Measurements from ENCODE around the gene KLK11.

The KLK11 gene

DNA sequence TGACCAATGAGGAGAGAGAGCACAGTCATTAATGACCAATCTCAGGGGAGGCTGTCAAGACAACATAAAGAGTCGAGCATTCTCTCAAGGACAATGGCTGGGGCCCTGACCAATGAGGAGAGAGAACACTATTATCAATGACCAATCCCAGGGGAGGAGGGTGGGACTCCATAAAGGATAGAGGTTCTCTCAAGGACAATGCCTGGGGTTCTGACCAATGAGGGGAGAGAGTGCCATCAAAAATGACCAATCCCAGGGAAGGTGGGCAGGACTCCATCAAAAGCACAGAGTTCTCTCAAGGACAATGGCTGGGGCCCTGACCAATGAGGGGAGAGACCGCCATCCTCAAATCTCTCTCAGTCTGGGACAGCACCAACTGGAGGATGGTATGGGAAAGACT, 3.3 kb upstream of the KLK11 start:
- DNase-seq (ENCODE audit: low read depth in 2 of 3, low spot score in 1 of 3), result no peak

DNA sequence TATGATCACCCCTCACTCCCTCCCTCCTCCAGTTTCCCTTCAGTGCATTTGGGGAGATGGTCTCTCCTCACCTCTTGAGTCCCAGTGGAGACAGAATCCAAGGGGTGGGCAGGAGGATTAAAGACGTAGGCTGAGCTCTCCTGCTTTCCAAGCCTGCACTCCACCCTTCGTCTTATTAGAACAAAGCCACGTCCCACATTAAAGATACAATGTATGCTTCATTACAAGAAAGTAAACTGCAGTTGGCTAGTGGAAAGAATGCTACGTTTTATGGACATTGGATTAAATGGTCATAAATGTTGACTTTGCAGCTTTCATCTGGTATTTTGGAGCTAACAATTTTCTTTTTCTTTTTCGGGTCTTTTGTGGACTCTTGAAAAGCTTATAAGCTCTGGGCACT, 1.5 kb upstream of the KLK11 start:
- DNase-seq (ENCODE audit: low read depth in 2 of 3, low spot score in 1 of 3), result no peak

DNA sequence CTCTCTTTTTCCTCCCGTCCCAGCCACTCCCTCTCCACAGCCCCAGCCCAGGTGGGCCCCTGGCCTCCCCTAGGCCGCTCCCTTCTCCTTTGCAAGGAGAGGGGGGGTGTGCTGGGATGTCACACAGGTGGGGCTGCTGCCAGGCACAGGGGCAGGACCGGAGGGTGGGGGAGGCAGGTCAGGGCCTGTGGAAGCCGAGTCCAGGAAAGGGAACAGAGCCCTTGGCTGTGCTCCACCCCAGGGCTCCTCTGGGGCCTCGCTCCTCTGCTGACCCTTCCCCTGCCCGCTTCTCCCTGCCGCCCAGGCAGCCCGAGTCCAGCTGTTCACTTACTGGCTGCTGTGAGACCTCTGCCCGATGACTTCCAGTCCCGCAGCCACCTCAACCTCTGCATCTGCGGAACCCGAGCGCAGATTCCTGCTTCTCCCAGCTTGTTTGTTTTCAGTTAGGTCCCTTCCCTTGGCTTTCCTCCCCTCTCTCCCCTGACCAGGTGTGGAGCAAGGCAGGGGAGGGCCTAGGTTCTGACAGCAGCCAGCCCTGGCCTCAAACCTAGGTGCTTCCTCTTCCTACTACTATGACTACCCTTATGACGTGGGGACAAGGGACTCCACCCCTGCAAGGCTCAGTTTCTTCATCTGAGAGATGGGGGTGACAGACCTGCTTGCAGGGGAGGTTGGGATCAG, 850 bp upstream of the KLK11 start:
- DNase-seq (ENCODE audit: low read depth in 2 of 3, low spot score in 1 of 3), result no peak

DNA sequence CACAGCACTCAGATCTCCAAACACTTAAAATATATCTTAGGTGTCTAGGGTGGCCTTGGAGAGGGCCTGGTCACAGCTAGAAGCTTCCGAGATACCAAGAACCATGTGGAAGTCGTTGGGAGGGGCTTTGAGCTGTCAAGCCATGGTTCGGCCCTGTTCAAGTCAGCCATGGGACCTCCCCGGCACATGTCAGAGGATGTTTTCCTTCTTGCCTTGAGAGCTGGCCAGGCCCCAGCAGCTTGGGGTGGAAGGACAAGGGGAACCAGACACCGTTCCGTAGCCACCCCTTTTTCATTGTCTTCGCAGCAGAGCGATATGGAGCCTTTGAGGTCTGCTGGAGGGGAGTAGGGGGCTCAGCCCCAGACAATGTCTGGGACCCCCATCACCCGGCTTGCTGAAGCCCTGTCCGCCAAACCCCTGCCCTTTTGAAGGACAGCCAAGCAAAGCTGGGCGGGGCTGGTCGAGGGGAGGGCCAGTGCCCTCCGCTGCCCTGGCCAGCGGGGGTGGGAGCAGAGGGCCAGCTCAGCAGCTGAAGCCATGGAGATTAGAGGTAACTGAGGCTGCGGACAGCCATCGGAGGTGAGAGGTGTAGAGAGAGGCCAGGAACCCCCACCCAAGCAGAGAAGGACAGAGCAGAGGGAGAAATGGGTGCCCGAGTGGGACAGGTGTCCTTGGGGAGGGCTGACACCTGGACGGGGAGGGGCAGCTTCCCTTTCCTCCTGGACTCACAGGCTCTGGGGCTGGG, 435 bp downstream of the KLK11 start:
- no peak for DNase-seq (ENCODE audit: low read depth in 2 of 3, low spot score in 1 of 3)

DNA sequence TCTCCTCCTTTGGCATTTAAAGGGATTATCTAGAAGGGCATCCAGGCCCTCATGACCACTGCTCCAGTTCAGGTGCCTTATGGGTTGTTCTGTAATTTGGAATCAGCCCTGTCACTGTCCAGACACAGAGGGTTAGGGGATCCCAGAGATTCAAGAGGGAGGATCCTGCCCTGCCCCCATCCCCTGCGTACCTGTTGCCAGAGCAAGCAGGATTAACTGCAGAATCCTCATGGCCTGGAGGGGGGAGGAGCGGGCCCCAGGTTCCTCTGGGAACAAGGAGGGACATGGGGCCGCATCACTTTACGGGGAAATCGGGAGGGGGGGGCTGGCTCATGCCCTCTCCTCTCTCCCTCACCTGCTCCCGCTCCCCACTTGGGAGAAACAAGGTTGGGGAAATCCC, 1.0 kb downstream of the KLK11 start:
- no peak for DNase-seq (ENCODE audit: low read depth in 2 of 3, low spot score in 1 of 3)

DNA sequence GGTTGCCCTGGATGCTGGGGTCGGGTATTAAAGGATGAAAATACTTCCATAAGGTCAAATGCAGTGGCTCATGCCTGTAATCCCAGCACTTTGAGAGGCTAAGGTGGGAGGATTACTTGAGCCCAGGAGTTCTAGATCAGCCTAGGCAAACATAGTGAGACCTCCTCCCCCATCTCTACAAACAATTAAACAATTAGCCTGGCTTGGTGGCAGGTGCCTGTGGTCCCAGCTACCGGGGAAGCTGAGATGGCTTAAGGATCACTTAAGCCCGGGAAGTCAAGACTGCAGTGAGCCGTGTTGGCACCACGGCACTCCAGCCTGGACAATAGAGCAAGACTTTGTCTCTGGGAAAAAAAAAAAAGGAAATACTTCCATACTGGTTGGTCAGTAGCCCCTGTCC, 1.5 kb downstream of the KLK11 start:
- DNase-seq (ENCODE audit: low read depth in 2 of 3, low spot score in 1 of 3), result no peak

DNA sequence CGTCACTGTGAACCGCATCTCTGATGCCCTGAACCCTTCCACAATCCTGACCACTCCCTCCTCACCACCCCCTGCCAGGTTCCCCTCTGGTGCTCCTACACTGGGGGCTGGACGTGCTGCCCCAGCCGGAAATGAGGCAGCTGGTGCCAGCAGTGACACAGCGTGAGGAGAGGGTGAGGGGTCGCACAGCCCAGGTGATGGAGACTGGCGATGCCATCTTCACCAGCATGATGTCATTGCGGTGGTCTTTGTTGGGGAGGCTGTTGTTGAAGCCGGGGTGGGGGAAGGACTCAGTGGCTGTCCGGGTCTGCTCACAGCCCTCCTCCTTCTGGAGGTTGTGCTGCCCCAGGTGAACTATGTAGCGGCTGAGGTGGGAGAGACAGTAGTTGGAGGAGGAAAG, 2.5 kb downstream of the KLK11 start:
- DNase-seq (ENCODE audit: low read depth in 2 of 3, low spot score in 1 of 3), result no peak

DNA sequence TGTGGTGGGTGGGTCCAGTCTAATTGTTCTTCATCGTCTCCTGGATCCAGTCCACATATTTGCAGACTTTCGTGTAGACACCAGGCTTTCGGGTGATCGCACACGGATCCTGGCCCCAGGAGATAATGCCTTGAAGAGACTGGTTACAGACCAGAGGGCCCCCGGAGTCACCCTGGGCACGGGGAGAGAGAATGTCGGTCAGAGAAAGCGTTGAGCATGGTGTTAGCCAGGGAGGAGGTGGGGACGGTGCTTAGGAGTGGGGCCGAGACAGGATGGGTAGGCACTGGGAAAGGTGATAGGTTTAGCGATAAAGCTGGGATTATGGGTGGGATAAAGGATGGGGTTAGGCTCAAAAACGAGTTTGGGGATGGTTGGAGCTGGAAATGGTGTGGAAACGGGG, 3.9 kb downstream of the KLK11 start:
- DNase-seq (ENCODE audit: low read depth in 2 of 3, low spot score in 1 of 3), result no peak

DNA sequence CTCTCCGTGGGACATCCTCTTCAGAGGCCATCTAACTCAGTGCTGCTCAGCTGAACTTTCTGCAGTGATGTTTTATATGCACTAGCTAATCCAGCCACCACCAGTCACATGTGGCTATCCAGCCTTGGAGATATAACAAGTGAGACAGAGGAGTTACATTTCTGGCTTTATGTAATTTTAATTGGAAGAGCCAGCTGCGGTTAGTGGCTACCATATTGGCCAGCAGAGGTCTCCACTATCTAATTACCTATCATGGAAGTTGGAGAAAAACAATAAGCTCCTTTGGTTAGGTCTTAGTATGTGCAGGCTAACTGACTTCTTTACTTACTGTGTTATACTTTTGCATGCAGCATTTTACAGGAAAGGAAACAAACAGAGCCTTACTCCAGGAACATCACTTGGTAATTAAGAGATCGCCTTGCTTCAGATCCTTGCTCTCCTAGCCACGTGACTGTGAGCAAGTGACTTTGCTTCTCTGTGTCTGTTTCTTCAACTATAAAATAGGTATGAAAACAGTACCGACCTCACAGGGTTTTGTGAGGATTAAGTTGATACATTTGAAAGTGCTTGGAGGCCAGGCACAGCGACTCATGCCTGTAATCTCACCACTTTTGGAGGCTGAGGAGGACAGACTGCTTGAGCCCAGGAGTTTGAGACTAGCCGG, 5.3 kb downstream of the KLK11 start:
- DNase-seq (ENCODE audit: low read depth in 2 of 3, low spot score in 1 of 3), result no peak

DNA sequence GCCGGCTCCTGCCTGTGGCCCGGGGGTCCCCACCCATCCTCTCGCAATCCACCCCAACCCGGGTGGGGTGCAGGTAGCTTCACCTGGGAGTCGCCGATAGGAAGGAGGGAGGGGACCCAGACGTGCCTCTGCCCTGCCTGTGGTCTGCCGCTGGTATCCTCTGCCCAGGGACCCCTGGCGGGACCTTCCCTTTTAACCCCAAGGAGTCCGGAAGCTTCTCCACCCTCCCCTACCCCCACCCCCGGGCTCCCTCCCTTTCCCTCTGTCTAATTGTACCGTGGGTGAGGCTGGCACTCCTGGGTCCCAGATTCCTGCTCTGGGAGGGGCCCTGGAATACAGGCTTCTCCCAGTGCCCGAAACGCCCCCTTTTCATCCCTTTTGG, 6.9 kb downstream of the KLK11 start, which contains the start of gene KLK10:
TSS of gene KLK10 (minus strand) at position 166 of the 382 bp plus-strand sequence. CDS start 579 bp downstream, outside the sequence.
- DNase-seq (ENCODE audit: low read depth in 2 of 3, low spot score in 1 of 3), result no peak

DNA sequence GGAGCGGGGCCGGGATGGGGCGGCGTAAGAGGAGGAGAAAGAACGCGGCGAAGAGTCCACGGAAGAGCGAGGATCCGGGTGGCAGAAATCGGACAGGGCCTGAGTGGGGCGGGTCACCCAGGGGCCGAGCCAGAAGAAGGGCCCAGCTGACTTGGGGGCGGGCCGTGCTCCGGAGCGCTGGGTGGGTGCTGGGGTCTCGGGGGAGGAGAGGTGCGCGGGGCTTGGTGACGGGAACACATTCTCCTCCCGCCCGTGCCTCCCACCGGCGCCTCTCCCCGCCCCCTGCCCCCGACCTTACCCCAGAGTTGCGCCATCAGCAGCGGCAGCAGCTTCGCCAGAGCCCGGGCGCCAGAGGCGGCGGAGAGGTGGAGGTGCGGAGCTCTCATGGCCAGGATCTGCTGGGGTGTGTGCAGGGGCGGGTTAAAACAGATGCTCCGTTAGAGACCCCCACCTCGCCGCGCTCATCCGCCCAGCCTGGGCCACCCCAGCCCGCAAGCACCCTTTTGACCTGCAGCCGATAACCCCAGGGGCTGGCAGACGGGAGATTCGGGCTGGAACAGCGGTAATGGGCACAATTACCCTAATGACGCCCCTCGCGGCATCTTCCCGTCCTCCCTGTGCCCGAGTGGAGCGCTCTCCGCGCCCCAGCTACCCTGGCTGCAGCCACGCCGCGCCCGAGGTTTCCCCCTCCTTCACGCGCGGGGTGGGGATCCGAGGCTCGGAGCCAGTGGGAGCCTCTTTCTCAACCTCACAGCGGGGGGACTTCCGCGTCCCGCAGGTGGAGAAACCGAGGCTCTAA, 7.5 kb downstream of the KLK11 start:
- DNase-seq (ENCODE audit: low read depth in 2 of 3, low spot score in 1 of 3), result no peak

DNA sequence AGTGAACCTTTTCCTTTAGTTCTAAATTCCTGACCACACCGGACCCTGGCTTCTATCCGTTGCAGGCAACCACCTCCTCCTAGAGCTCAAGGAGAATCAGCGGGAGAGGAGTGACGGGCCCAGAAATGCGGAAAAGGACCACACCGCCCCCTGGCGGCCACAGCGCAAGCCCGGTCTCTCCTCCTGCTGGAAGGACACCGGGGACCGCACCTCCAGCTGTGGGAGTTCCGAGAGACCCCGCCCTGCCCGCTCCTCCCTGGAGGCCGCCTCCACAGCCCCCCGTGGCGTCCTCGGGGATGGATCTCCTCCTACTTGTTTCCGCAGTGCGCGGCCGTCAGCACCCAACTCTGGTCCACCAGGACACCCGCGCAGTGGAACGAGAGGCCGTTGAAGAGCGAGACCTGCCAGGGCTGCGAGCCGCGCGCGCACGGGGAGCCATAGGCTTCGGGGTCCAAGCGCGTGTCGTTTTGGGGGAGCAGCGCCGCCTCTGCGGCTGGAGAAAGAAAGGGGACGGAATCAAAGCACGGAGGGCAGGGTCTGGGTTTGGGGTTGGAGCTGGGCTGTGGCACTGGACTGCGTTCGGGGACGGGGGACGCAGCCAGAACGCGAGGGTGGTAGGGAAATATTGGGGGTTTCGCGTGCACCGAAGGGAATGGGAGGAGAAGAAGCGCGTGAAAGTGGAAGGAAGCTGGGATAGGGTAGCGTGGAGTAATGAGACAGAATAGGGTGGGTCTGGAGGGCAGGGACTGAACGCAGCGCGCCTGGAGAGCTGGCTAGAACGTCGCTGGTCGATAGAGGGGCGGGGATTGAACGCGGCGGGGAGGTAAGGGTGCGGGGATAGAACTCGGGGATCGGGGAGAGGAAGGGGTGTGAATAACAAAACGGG, 9.4 kb downstream of the KLK11 start:
- peak; percentile 52 to 55 (median 53) for DNase-seq (ENCODE audit: low read depth in 2 of 3, low spot score in 1 of 3)

DNA sequence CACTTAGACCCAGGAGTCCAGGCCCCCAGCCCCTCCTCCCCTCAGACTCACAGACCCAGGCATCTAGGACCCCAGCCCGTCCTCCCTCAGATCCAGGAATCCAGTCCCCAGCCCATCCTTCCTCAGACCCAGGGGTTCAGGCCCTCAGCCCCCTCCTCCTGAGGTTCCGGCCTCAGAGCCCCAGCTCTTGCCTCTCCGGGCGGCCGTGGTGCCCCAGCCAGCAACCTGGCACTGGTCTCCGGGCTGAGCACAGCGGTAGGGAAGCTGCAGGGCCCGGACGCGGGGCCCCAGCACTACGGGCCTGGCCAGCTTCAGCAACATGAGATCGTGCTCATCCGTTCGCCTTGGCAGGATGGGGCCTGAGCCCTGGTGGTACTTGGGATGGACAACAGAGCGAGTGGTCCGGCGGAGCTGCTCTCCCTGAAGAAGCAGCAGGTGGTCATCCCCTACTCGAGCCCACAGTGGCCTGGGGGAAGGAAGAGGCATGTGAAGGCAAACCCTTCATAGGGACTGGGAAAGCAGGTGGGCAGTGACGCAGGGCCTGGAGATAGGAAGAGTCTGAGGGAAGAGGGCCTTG, 10.6 kb downstream of the KLK11 start:
- DNase-seq (ENCODE audit: low read depth in 2 of 3, low spot score in 1 of 3), result no peak

DNA sequence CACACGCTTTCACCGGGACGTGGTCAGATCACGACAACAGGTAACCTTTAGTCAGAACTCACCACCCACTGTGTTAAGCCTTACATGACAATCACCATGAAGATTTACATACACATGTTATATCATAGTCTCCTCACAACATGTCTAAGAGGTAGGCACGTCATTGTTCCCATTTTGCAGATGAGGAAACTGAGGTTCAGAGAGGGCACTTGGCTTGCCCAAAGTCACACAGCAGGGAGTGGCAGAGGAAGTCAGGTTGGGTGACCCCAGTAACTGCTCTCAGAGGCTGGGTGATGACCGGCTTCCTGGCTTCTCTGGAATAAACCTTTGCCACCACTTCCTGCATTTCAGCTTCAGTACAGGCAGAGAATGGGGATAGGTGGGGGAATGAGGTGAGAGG, 12.2 kb downstream of the KLK11 start:
- no peak for DNase-seq (ENCODE audit: low read depth in 2 of 3, low spot score in 1 of 3)

DNA sequence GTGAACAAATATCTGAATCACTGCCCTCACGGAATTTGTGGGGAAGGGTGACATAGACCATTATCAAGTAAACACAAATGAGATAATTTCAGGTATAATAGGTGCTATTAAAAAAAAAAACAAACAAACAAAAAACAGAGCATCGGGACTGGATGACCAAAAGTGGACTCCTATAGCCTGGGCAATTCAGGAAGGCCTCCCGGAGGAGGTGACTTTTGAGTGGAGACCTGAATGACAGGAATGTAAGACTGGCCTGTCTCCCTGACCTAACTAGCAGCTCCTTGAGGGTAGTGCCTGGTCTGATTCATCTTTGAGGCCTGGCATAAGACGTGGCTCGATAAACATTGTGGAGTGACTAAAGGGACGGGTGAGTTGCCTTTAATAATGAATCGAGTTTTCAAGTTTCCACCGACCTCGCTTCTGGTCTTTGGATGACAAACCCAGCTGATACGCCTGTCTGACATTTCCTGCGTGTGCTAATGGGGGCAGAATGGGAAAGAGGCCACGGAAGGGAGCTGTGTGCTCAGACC, 13.7 kb downstream of the KLK11 start:
- DNase-seq (ENCODE audit: low read depth in 2 of 3, low spot score in 1 of 3), result no peak

DNA sequence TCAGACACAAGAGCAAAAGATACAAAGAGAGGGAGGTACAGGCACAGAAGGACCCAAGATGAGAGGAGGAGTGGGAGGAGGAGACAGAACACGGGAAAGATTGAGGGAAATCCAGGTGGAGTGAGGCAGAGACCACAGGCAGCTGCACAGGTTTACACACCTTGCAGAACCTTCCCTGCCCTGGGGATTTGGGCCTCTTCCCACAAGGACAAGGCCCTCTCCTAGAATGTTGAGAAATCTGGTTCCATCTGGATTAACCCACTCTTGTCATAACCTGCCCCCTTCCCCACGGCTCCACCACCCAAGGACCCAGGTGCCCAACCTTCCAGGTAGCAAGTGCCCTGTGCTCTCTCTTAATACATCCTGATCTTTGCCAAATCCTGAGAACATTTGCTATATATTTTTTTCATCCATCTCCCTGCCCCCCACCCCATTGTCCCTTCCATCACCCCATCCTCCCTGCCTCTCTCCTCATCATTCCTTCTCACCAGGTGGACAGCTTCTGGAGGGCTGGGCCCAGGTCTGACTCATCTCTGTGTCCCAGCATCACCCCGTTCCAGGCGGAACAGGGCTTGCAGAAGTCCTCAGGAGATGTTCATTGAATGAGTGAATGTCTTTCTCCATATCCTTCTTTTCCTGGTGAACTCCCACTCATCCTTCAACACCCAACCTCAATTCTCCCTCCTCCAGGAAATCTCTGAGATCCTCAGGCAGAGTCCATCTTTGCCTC, 16.2 kb downstream of the KLK11 start:
- DNase-seq (ENCODE audit: low read depth in 2 of 3, low spot score in 1 of 3), result no peak

DNA sequence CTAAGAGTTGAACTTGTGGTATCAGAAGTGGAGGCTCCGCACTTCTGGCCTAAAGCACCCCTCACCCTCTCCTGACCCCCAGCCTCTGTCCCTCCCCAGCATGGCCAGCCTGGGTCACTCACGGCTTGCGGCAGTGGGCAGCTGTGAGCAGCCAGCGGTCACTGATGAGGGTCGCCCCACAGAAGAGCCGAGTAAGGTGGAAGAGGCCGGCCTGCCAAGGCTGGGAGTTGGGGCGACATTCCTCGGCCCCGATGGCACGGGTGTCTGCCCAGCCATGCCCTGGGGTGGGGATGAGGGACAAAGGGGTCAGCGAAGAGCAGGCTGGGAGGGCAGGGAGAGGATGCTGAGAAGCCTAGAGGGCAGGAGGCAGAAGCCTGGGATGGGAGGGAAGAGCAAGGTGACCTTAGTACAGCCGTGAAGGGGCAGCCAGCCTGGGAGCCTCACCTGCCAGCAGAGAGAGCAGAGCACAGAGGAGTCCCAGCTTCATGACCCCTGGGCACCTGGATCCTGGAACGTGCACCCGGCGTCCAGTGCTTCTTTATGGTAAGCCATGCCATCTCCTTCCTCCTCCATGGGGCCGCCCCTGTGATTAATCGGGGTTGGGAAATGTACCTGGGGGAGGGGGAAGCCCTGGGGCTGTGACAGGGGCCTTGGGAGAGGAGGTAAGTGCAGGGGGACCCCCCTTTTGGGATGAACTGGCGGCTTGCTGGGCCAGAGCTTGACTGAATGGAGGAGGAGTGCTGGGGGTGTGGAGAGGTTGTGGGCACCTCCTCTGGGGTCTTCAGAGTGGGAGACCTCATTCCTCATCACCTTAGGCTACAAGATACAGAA, 17.1 kb downstream of the KLK11 start:
- no peak for DNase-seq (ENCODE audit: low read depth in 2 of 3, low spot score in 1 of 3)

DNA sequence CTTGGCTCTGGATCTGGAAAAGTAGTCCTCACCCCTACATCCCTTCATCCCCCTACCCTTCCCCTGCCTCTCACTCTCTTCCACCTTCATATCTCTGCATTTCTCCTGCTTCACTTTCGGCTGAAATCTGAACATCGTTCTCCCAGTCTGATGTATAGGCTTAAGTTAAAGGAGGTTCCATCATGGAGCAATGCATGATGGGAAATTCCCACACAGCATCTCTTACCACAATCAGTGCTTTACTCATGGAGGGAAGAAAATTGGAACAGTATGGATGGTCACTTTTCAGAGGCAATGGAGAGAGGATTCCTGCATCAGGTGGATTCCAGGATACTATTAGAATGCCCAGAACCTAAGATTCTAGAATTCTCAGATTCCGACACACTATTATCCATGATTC, 18.9 kb downstream of the KLK11 start:
- no peak for DNase-seq (ENCODE audit: low read depth in 2 of 3, low spot score in 1 of 3)

Measured in stimulated activated CD4-positive, alpha-beta T cell treated with anti-CD3 and anti-CD28 coated beads, Interleukin-12 subunit alpha, Interleukin-12 subunit beta, amount 100 ng/mL, for 48 hours (primary cell).